Activated B cell treated with CpG ODN at 0.5 μM for 24 hours (primary cell): ENCODE results near the gene ZNF223. TPM values are rescaled to one million over a fixed set of nuclear protein-coding genes. Genes with fewer than 3 reads are reported as not detected.

ENCODE experiments used
- ATAC-seq: fragments of 200-7000 bp; cut with Tn5 transposase; one replicate; pipeline ENCODE4 v1.10.0; 2021; ENCODE audit warnings: low read depth, mild to moderate bottlenecking, moderate library complexity
- CTCF ChIA-PET: fragments of 350-600 bp; sonication (Branson Sonifier 250); formaldehyde crosslinking; loops from one replicate; lab custom pipeline; 2021; ENCODE audit warnings: antibody characterized with exemption; lab: Charles Lee
- POLR2A ChIA-PET: fragments of 350-600 bp; sonication (Branson Sonifier 250); formaldehyde crosslinking; loops from one replicate; lab custom pipeline; 2021; ENCODE audit warnings: antibody characterized with exemption; lab: Charles Lee
- DNase-seq: peaks from one replicate; pipeline ENCODE4 v3.0.0; 2022
- H3K27ac Mint-ChIP-seq: one replicate; pipeline ENCODE4 v1.8.0; 2020; ENCODE audit warnings: mixed read lengths
- H3K27me3 Mint-ChIP-seq: one replicate; pipeline ENCODE4 v1.8.0; 2021; ENCODE audit warnings: mixed read lengths
- H3K36me3 Mint-ChIP-seq: one replicate; pipeline ENCODE4 v1.8.0; 2021; ENCODE audit warnings: low read depth, mixed read lengths
- H3K4me1 Mint-ChIP-seq: one replicate; pipeline ENCODE4 v1.8.0; 2021; ENCODE audit warnings: mixed read lengths
- H3K4me3 Mint-ChIP-seq: one replicate; pipeline ENCODE4 v1.8.0; 2020; ENCODE audit warnings: mild to moderate bottlenecking, mixed read lengths
- H3K9me3 Mint-ChIP-seq: one replicate; pipeline ENCODE4 v1.8.0; 2020; ENCODE audit warnings: mixed read lengths
- intact Hi-C: fragments of 100-400 bp; cut with micrococcal nuclease; formaldehyde crosslinking; loops from one replicate; pipeline ENCODE4 v1.15.1; 2024
- total RNA-seq: library from RNA; stranded (reverse); gene quantifications from 2 replicates; pipeline ENCODE4 v1.2.3, GENCODE V29; 2022
- TF ChIP-seq, protein P1 (sequence below): fragments of 200-600 bp; IDR thresholded peaks from one replicate; pipeline ENCODE4 v1.8.0; 2022; ENCODE audit warnings: antibody characterized with exemption, mild to moderate bottlenecking

Gene ZNF223
- total RNA-seq, 1 donor from 2014 or later, result 4.5 TPM

DNA sequence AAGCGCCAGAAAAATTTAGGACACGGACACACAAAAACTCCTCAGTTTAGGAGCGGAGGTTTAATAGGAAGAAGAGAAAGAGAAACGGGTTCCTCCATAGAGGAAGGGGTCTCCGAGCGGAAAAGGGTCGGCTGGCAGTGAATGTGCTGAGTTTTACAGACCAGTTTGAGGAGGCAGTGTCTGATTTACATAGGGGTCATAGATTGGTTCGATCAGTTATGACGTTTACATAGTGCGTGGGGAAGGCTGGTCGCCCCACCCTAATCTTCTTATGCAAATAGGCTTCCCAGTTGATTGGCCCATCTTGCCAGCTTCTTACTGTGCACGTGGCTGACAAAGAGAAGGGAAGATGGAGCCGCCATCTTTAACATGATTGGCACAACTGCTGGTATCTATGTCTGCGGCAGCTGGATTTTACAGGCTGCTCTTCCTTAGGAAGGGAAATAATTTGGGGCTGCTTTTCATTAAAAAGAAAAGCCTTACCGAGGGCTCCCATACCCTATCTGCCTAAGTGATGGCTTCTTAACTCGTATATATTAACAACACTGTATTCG lies 60.2 kb downstream of the ZNF223 start:
- H3K27me3 Mint-ChIP-seq, result no peaks in the 10 kb centered on the region
- ATAC-seq, result no peak
- intact Hi-C loops, result loop anchor here (5.0 kb wide), 2 partner anchors 175 to 285 kb away; partner anchors contain the start of genes ZNF283 and ZNF45
- POLR2A ChIA-PET, result interaction anchor here (2.6 kb wide), 1 partner anchor 17 kb away, joined by 19 read pairs; the partner anchor contains the start of gene ZNF224
- H3K4me1 Mint-ChIP-seq, result peaks cover 31% of the 10 kb centered on the region
- H3K27ac Mint-ChIP-seq, result no peak overlapping the region
- H3K9me3 Mint-ChIP-seq, result peaks cover 23% of the 10 kb centered on the region
- peaks cover 39% of the 10 kb centered on the region for H3K36me3 Mint-ChIP-seq
- peak overlapping the region; percentile 40 for H3K4me3 Mint-ChIP-seq
- CTCF ChIA-PET, result no interaction called here
- TF ChIP-seq, protein P1, sequence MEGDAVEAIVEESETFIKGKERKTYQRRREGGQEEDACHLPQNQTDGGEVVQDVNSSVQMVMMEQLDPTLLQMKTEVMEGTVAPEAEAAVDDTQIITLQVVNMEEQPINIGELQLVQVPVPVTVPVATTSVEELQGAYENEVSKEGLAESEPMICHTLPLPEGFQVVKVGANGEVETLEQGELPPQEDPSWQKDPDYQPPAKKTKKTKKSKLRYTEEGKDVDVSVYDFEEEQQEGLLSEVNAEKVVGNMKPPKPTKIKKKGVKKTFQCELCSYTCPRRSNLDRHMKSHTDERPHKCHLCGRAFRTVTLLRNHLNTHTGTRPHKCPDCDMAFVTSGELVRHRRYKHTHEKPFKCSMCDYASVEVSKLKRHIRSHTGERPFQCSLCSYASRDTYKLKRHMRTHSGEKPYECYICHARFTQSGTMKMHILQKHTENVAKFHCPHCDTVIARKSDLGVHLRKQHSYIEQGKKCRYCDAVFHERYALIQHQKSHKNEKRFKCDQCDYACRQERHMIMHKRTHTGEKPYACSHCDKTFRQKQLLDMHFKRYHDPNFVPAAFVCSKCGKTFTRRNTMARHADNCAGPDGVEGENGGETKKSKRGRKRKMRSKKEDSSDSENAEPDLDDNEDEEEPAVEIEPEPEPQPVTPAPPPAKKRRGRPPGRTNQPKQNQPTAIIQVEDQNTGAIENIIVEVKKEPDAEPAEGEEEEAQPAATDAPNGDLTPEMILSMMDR, result no peak
- DNase-seq, result no peak

DNA sequence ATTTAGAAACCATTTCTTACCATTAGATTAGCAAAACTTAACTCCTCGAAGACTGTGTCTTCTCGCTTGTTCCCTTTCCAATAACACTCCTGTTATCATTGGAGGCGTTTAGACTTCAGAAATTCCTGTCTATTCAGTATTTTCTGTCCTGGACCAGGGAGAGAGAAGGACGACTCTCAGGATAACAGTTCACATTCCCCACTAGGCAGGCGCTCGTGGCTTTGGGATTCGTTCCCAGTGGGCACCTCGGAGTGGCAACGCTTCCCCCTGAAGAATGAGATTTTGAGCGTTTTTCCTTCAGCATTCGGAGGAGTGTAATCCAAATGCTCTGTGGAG lies 60.9 kb downstream of the ZNF223 start:
- TF ChIP-seq, protein P1, result no peak
- Mint-ChIP-seq H3K36me3 (peaks cover 38% of the 10 kb centered on the region), H3K9me3 (peaks cover 17% of the 10 kb centered on the region), H3K4me3 (peak overlapping the region; percentile 97), H3K27ac (peak overlapping the region; percentile 83), H3K27me3 (no peaks in the 10 kb centered on the region), H3K4me1 (peaks cover 31% of the 10 kb centered on the region)
- intact Hi-C loops, result loop anchor here (1.0 to 5.0 kb wide), 10 partner anchors 18 to 285 kb away; partner anchors contain the start of genes ZNF224, ZNF226, ZNF227 and ZNF230
- ChIA-PET CTCF (no interaction called here), POLR2A (interaction anchor here (0.8 to 2.6 kb wide), 4 partner anchors 18 to 177 kb away, joined by 4 to 19 read pairs (median 7); partner anchors contain the start of genes ZNF224, ZNF226 and ZNF45)
- DNase-seq, result no peak
- ATAC-seq, result no peak

DNA sequence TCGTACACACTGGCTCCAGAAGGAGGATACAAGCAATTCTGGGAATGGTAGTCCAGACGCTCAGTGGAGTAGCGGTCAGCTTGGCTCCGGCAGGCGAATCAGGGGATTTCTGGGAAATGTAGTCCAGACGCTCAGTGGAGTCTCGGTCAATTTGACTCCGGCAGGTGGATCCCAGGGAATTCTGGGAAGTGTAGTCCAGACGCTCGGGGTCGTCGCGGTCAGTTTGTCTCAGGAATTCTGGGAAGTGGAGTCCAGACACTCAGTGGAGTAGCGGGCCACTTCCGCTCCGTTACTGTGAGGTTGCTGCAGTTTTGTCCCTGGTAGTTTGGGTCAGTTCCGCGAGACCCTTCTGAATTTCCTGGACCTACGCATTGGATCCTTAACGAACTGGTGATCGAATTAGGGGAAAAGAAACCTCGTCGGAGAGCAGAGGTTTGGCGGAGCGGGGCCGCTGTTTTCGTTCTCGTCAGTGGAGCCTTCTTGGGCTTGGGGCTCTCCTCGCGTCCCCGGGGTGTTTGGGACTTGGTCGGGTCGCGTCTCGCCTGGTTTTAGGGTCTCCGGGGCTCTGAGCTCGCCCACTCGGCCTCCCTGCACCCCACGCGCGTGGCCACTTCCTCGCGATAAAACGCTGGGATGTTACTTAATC lies 61.4 kb downstream of the ZNF223 start, which contains the start of gene ZNF225:
Gene ZNF225, plus strand, starts transcription at position 262 of the 646 bp plus-strand sequence. CDS start 2,429 bp downstream, outside the sequence.
- peaks cover 31% of the 10 kb centered on the region for H3K4me1 Mint-ChIP-seq
- TF ChIP-seq, protein P1, result no peak
- peaks cover 12% of the 10 kb centered on the region for H3K9me3 Mint-ChIP-seq
- peak within 1 kb of the TSS; percentile 97 for H3K4me3 Mint-ChIP-seq
- no peaks in the 10 kb centered on the region for H3K27me3 Mint-ChIP-seq
- intact Hi-C loops, result loop anchor here (1.0 to 5.0 kb wide), 10 partner anchors 19 to 286 kb away; partner anchors contain the start of genes ZNF224, ZNF226, ZNF227 and ZNF230
- peak within 1 kb of the TSS; percentile 83 for H3K27ac Mint-ChIP-seq
- POLR2A ChIA-PET, result interaction anchor here (0.8 to 2.6 kb wide), 4 partner anchors 19 to 178 kb away, joined by 4 to 19 read pairs (median 7); partner anchors contain the start of genes ZNF224, ZNF226 and ZNF45
- peak; percentile 65 for DNase-seq
- peak; percentile 95 for ATAC-seq
- peaks cover 37% of the 10 kb centered on the region for H3K36me3 Mint-ChIP-seq
- CTCF ChIA-PET, result no interaction called here

DNA sequence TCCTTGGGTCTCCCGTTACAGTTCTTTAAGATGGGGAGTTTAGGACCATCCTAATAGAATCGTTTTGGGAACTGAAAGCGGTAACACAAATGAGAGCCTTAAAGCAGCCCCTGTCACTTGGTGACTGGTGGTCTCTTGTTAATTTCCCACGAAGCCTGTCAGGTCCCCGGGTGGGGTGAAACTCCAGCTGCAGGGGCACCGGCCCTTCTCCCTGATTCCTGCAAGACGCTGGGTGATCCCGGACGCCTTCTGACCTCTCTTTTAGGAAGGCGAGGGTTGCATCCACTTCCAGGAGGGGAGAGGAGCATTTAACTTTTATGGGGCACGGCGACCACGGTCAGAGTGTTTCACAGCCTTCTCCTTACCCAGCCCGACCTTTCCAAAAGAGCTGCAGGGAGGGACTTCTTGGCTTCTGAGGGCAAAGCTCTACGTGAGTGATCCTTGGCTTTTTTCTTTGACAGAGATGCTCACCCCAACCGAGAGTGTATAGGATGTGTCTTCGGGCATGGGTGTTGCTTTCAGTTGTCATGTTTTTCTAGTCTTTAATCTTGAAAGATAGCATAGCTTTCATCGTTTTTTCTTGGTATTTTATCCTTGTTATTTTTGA lies 62.1 kb downstream of the ZNF223 start:
- peaks cover 38% of the 10 kb centered on the region for H3K36me3 Mint-ChIP-seq
- no peaks in the 10 kb centered on the region for H3K27me3 Mint-ChIP-seq
- ChIA-PET CTCF (interaction anchor here (0.8 kb wide), 1 partner anchor 19 kb away, joined by 3 read pairs; no protein-coding TSS in a partner anchor), POLR2A (interaction anchor here (1.1 to 2.6 kb wide), 3 partner anchors 19 to 178 kb away, joined by 4 to 19 read pairs (median 9); partner anchors contain the start of genes ZNF224, ZNF226 and ZNF45)
- peak overlapping the region; percentile 83 for H3K27ac Mint-ChIP-seq
- peak overlapping the region; percentile 97 for H3K4me3 Mint-ChIP-seq
- TF ChIP-seq, protein P1, result no peak
- peaks cover 31% of the 10 kb centered on the region for H3K4me1 Mint-ChIP-seq
- intact Hi-C loops, result loop anchor here (1.0 to 5.0 kb wide), 10 partner anchors 20 to 287 kb away; partner anchors contain the start of genes ZNF224, ZNF226, ZNF227 and ZNF230
- peak; percentile 18 for DNase-seq
- peak; percentile 11 for ATAC-seq
- peaks cover 10% of the 10 kb centered on the region for H3K9me3 Mint-ChIP-seq

Other genes with a start within 250 kb of the ZNF223 start
- gene LYPD5, start 249.6 kb upstream of the ZNF223 start, total RNA-seq, result 0.44 TPM in 1 of 2 replicates, not detected in the other
- 10.4 and 13.0 TPM in 2 replicates for gene ZNF283, start 224.7 kb upstream of the ZNF223 start, total RNA-seq
- 1.7 and 1.9 TPM in 2 replicates for gene ZNF404, start 168.1 kb upstream of the ZNF223 start, total RNA-seq
- gene ZNF45, start 116.8 kb upstream of the ZNF223 start, total RNA-seq, result 17.2 and 19.1 TPM in 2 replicates
- 2.6 TPM in 2 replicates for gene ZNF221, start 100.8 kb upstream of the ZNF223 start, total RNA-seq
- gene ZNF155, start 67.8 kb upstream of the ZNF223 start, total RNA-seq, result 7.0 and 9.4 TPM in 2 replicates
- 12.1 and 15.0 TPM in 2 replicates for gene ZNF230, start 49.1 kb upstream of the ZNF223 start, total RNA-seq
- 6.0 and 6.7 TPM in 2 replicates for gene ZNF222, start 26.7 kb upstream of the ZNF223 start, total RNA-seq
- gene ZNF284, start 20.1 kb downstream of the ZNF223 start, total RNA-seq, result 2.1 and 2.3 TPM in 2 replicates
- gene ZNF224, start 42.3 kb downstream of the ZNF223 start, total RNA-seq, result 49.2 and 53.3 TPM in 2 replicates
- gene ZNF225, start 61.4 kb downstream of the ZNF223 start, total RNA-seq, result 7.9 and 9.2 TPM in 2 replicates
- gene ZNF234, start 89.5 kb downstream of the ZNF223 start, total RNA-seq, result 14.8 and 18.8 TPM in 2 replicates
- 37.7 and 38.3 TPM in 2 replicates for gene ZNF226, start 113.1 kb downstream of the ZNF223 start, total RNA-seq
- 33.1 and 36.9 TPM in 2 replicates for gene ZNF227, start 160.5 kb downstream of the ZNF223 start, total RNA-seq
- 0.18 and 0.81 TPM in 2 replicates for gene ZNF233, start 207.8 kb downstream of the ZNF223 start, total RNA-seq